HG02943 (cell line): ENCODE data around the gene ARL15.
"Not testable (repeated sequence)": the region's sequence is repeated elsewhere in the genome, so short reads cannot be mapped to it uniquely, and the experiment has no call there.

Experiments
- ATAC-seq: cut with Tn5 transposase; IDR thresholded peaks from one replicate; pipeline ENCODE4 v1.9.1; 2021; ENCODE audit warnings: mild to moderate bottlenecking, low read depth, moderate library complexity; ENCODE audit not compliant: unreplicated experiment

Gene ARL15

GRCh38 chr5:54310433-54311175 lies at the start of gene ARL15:
TSS of gene ARL15 (minus strand) at chr5:54310573.
- peak; percentile 99 for ATAC-seq

GRCh38 chr5:54360089-54360488 lies 49.7 kb upstream of the ARL15 start:
- ATAC-seq, result no peak

- no peak for ATAC-seq
These were observed 47.2 kb upstream of the ARL15 start for GRCh38 chr5:54357408-54358058.

GRCh38 chr5:54353933-54354564 lies 43.7 kb upstream of the ARL15 start:
- not testable (repeated sequence) for ATAC-seq

- ATAC-seq, result not testable (repeated sequence)
These were observed 42.2 kb upstream of the ARL15 start for GRCh38 chr5:54352580-54352979.

- no peak for ATAC-seq
These were observed 37.0 kb upstream of the ARL15 start for GRCh38 chr5:54347221-54347865.

- no peak for ATAC-seq
These were observed 34.3 kb upstream of the ARL15 start for GRCh38 chr5:54344653-54345052.

- no peak for ATAC-seq
These were observed 31.6 kb upstream of the ARL15 start for GRCh38 chr5:54341971-54342370.

- no peak for ATAC-seq
These were observed 27.1 kb upstream of the ARL15 start for GRCh38 chr5:54337523-54337922.

- ATAC-seq, result no peak
These were observed 22.3 kb upstream of the ARL15 start for GRCh38 chr5:54332720-54333119.

GRCh38 chr5:54329731-54330709 lies 19.6 kb upstream of the ARL15 start:
- no peak for ATAC-seq

- no peak for ATAC-seq
These were observed 16.4 kb upstream of the ARL15 start for GRCh38 chr5:54326662-54327270.

GRCh38 chr5:54325610-54326311 lies 15.4 kb upstream of the ARL15 start:
- no peak for ATAC-seq

- ATAC-seq, result no peak
These were observed 14.9 kb upstream of the ARL15 start for GRCh38 chr5:54325272-54325609.

- ATAC-seq, result no peak
These were observed 14.4 kb upstream of the ARL15 start for GRCh38 chr5:54324651-54325271.

GRCh38 chr5:54323495-54323894 lies 13.1 kb upstream of the ARL15 start:
- no peak for ATAC-seq

GRCh38 chr5:54320256-54320655 lies 9.9 kb upstream of the ARL15 start:
- no peak for ATAC-seq

- ATAC-seq, result no peak
These were observed 7.3 kb upstream of the ARL15 start for GRCh38 chr5:54317511-54318260.
